NB4 (cell line): ENCODE results near the gene KDM4B.

Experiments
- DNase-seq: peaks from one replicate; pipeline ENCODE4 v3.0.0; 2010; ENCODE audit warnings: low read depth
- H3K4me3 ChIP-seq: one replicate; pipeline ENCODE4 v1.5.1; 2011; ENCODE audit warnings: mild to moderate bottlenecking, low read depth, low read length, moderate library complexity
- CTCF ChIP-seq: IDR thresholded peaks from one replicate; pipeline ENCODE4 v1.5.1; 2012; ENCODE audit warnings: low read depth, low read length
- MAX ChIP-seq: IDR thresholded peaks from 2 replicates; pipeline ENCODE4 v1.6.1; 2011; ENCODE audit warnings: low read depth, low read length
- MYC ChIP-seq: IDR thresholded peaks from 2 replicates; pipeline ENCODE4 v1.6.1; 2011; ENCODE audit warnings: low read depth, low read length
- POLR2A ChIP-seq: IDR thresholded peaks from 2 replicates; pipeline ENCODE4 v1.6.1; 2011; ENCODE audit warnings: mild to moderate bottlenecking; ENCODE audit not compliant: insufficient read length; ENCODE audit errors: extremely low read depth

The KDM4B gene

GRCh38 chr19:5011476-5012238 lies 42.7 kb downstream of the KDM4B start:
- TF ChIP-seq MYC (no peak), MAX (no peak), CTCF (no peak), POLR2A (no peak)
- no peak for DNase-seq
- H3K4me3 ChIP-seq: no peak overlapping the region

- TF ChIP-seq POLR2A: no peak
- TF ChIP-seq CTCF: no peak
- no peak for TF ChIP-seq MAX
- no peak for TF ChIP-seq MYC
- no peak for DNase-seq
- H3K4me3 ChIP-seq: no peak overlapping the region
Measured at GRCh38 chr19:5012688-5013457, 44.0 kb downstream of the KDM4B start.

GRCh38 chr19:5013761-5014160 lies 44.8 kb downstream of the KDM4B start:
- no peak for DNase-seq
- TF ChIP-seq CTCF (no peak), POLR2A (no peak), MYC (no peak), MAX (no peak)
- no peak overlapping the region for H3K4me3 ChIP-seq

- DNase-seq: no peak
- TF ChIP-seq MYC (no peak), POLR2A (no peak), CTCF (no peak), MAX (no peak)
- H3K4me3 ChIP-seq: no peak overlapping the region
Measured at GRCh38 chr19:5014941-5015340, 46.0 kb downstream of the KDM4B start.

- TF ChIP-seq CTCF (no peak), POLR2A (no peak), MYC (no peak), MAX (no peak)
- DNase-seq: no peak
- H3K4me3 ChIP-seq: no peak overlapping the region
Measured at GRCh38 chr19:5016268-5016667, 47.4 kb downstream of the KDM4B start.
